BE2C (cell line): ENCODE data around the gene GALNT7.

Experiments used
- DNase-seq: peaks from one replicate; pipeline ENCODE4 v3.0.0-alpha.2; 2020
- H3K27me3 ChIP-seq: fragments of 250-450 bp; sonication (Bioruptor Pico); 2 replicates; pipeline ENCODE4 v1.5.1; 2020; ENCODE audit warnings: mild to moderate bottlenecking
- H3K36me3 ChIP-seq: fragments of 250-450 bp; sonication (Bioruptor Pico); 2 replicates; pipeline ENCODE4 v1.5.1; 2020; ENCODE audit warnings: mild to moderate bottlenecking
- H3K4me1 ChIP-seq: fragments of 250-450 bp; sonication (Bioruptor Pico); 2 replicates; pipeline ENCODE4 v1.5.1; 2020
- H3K4me3 ChIP-seq: 2 replicates; pipeline ENCODE4 v1.5.1; 2011; ENCODE audit warnings: low read depth, low read length
- H3K9me3 ChIP-seq: fragments of 250-450 bp; sonication (Bioruptor Pico); 2 replicates; pipeline ENCODE4 v1.5.1; 2020
- CTCF ChIP-seq: IDR thresholded peaks from 2 replicates; pipeline ENCODE4 v1.5.1; 2012; ENCODE audit warnings: mild to moderate bottlenecking, low read depth, low read length

Gene GALNT7

GRCh38 chr4:173319696-173320095 lies 151.1 kb downstream of the GALNT7 start:
- DNase-seq = no peak
- H3K4me3 ChIP-seq = no peak overlapping the region
- TF ChIP-seq CTCF = no peak
- no peaks in the 10 kb centered on the region for H3K27me3 ChIP-seq
- no peaks in the 10 kb centered on the region; the same call in none of the 2 replicates for H3K36me3 ChIP-seq
- H3K9me3 ChIP-seq = no peaks in the 10 kb centered on the region
- no peaks in the 10 kb centered on the region for H3K4me1 ChIP-seq

GRCh38 chr4:173325007-173325736 lies 156.6 kb downstream of the GALNT7 start:
- no peak overlapping the region for H3K4me3 ChIP-seq
- no peaks in the 10 kb centered on the region for H3K4me1 ChIP-seq
- no peaks in the 10 kb centered on the region for H3K9me3 ChIP-seq
- TF ChIP-seq CTCF = no peak
- no peaks in the 10 kb centered on the region for H3K27me3 ChIP-seq
- DNase-seq = no peak
- H3K36me3 ChIP-seq = peaks cover 51% of the 10 kb centered on the region

- no peak for TF ChIP-seq CTCF
- no peak for DNase-seq
- H3K4me1 ChIP-seq = no peaks in the 10 kb centered on the region
- peaks cover 81% of the 10 kb centered on the region for H3K36me3 ChIP-seq
- H3K9me3 ChIP-seq = no peaks in the 10 kb centered on the region
- no peaks in the 10 kb centered on the region for H3K27me3 ChIP-seq
- no peak overlapping the region for H3K4me3 ChIP-seq
These were observed 159.8 kb downstream of the GALNT7 start for GRCh38 chr4:173328236-173328901.

GRCh38 chr4:173330590-173330989 lies 162.0 kb downstream of the GALNT7 start:
- no peaks in the 10 kb centered on the region for H3K9me3 ChIP-seq
- no peaks in the 10 kb centered on the region for H3K27me3 ChIP-seq
- H3K4me1 ChIP-seq = no peaks in the 10 kb centered on the region
- H3K36me3 ChIP-seq = peaks cover 76% of the 10 kb centered on the region
- no peak for DNase-seq
- no peak for TF ChIP-seq CTCF
- peak overlapping the region; percentile 7; the same call in 1 of the 2 replicates for H3K4me3 ChIP-seq

- H3K27me3 ChIP-seq = no peaks in the 10 kb centered on the region
- peaks cover 63% of the 10 kb centered on the region for H3K36me3 ChIP-seq
- no peak for DNase-seq
- H3K4me3 ChIP-seq = peak overlapping the region; percentile 80
- H3K9me3 ChIP-seq = no peaks in the 10 kb centered on the region
- H3K4me1 ChIP-seq = no peaks in the 10 kb centered on the region
- TF ChIP-seq CTCF = no peak
These were observed 163.4 kb downstream of the GALNT7 start for GRCh38 chr4:173332021-173332487.
